WERI-Rb-1 (cell line): ENCODE data around the gene XPNPEP2.

Experiments used
- DNase-seq: peaks from one replicate; pipeline ENCODE4 v3.0.0-alpha.2; 2020
- H3K27ac ChIP-seq: fragments of 250-450 bp; sonication (Bioruptor Pico); 2 replicates; pipeline ENCODE4 v1.5.1; 2020; ENCODE audit warnings: mild to moderate bottlenecking, moderate library complexity
- H3K27me3 ChIP-seq: fragments of 250-450 bp; sonication (Bioruptor Pico); 2 replicates; pipeline ENCODE4 v1.5.1; 2021; ENCODE audit warnings: mild to moderate bottlenecking, low read depth, moderate library complexity; ENCODE audit not compliant: insufficient read depth, severe bottlenecking
- H3K36me3 ChIP-seq: fragments of 250-450 bp; sonication (Bioruptor Pico); 2 replicates; pipeline ENCODE4 v1.5.1; 2020; ENCODE audit warnings: mild to moderate bottlenecking, moderate library complexity
- H3K4me3 ChIP-seq: 2 replicates; pipeline ENCODE4 v1.5.1; 2011; ENCODE audit warnings: low read depth, mild to moderate bottlenecking, control low read depth, low read length
- H3K9me3 ChIP-seq: fragments of 250-450 bp; sonication (Bioruptor Pico); 2 replicates; pipeline ENCODE4 v1.5.1; 2021; ENCODE audit warnings: mild to moderate bottlenecking, moderate library complexity; ENCODE audit not compliant: severe bottlenecking
- CTCF ChIP-seq: IDR thresholded peaks from 2 replicates; pipeline ENCODE4 v1.5.1; 2011; ENCODE audit warnings: low read depth, mild to moderate bottlenecking, control low read depth, inconsistent platforms, low read length

Gene XPNPEP2

DNA sequence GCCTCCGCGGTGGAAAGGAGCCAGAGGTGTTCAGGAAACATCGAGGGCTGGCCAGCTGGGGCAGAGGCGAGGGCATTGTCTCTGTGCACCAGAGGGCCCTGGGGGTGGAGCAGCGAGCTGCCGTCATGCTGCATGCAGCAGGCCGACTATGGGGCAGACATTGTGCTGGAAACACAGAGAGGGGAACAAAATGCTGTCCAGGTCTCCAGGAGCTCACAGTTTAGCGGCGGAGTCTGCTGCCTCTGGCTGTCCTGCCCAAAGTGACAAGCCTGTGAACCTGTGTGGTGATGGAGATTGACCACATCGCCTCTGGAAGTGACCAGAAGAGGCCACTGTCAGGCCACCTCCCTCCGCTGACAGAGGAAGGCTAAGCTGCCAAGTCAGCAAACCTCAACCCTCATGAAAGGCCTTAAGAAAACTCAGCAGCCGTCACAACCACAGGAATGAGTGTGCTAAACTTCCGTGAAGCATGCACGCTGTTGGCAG, 20.8 kb downstream of the XPNPEP2 start:
- Histone ChIP-seq H3K36me3 (no peaks in the 10 kb centered on the region), H3K9me3 (no peaks in the 10 kb centered on the region), H3K4me3 (no peak overlapping the region), H3K27ac (no peak overlapping the region), H3K27me3 (peaks cover 2% of the 10 kb centered on the region)
- no peak for DNase-seq
- TF ChIP-seq CTCF: 0 out of 2 replicates have a peak, but pooled peaks have one; percentile 19

GRCh38 chrX:129760155-129760554, 21.4 kb downstream of the XPNPEP2 start:
- no peak for DNase-seq
- Histone ChIP-seq H3K27me3 (peaks cover 2% of the 10 kb centered on the region), H3K4me3 (no peak overlapping the region), H3K27ac (no peak overlapping the region), H3K9me3 (no peaks in the 10 kb centered on the region), H3K36me3 (no peaks in the 10 kb centered on the region)
- no peak for TF ChIP-seq CTCF

GRCh38 chrX:129760981-129761380, 22.2 kb downstream of the XPNPEP2 start:
- no peak for TF ChIP-seq CTCF
- no peak overlapping the region for H3K4me3 ChIP-seq
- no peaks in the 10 kb centered on the region for H3K36me3 ChIP-seq
- no peaks in the 10 kb centered on the region for H3K9me3 ChIP-seq
- H3K27ac ChIP-seq: no peak overlapping the region
- DNase-seq: no peak
- peaks cover 2% of the 10 kb centered on the region for H3K27me3 ChIP-seq

DNA sequence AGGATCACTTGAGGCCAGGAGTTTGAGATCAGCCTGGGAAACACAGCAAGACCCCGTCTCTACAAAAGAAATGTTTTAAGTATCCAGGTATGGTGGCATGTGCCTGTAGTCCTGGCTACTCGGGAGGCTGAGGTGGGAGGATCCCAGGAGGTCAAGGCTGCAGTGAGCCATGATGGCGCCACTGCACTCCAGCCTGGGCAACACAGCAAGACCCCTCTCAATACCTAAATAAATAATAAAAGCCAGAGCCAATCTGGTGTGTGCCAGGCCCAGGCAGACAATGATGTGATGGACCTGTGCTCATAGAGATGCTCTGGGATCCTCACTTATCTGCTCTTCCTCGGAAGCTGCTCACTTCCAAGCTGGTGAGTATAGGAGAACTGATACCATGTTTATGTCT, 22.8 kb downstream of the XPNPEP2 start:
- no peaks in the 10 kb centered on the region for H3K36me3 ChIP-seq
- no peaks in the 10 kb centered on the region for H3K9me3 ChIP-seq
- H3K27ac ChIP-seq: no peak overlapping the region
- peaks cover 2% of the 10 kb centered on the region for H3K27me3 ChIP-seq
- H3K4me3 ChIP-seq: no peak overlapping the region
- DNase-seq: no peak
- no peak for TF ChIP-seq CTCF

- DNase-seq: no peak
- Histone ChIP-seq H3K36me3 (no peaks in the 10 kb centered on the region), H3K27ac (no peak overlapping the region), H3K27me3 (no peaks in the 10 kb centered on the region), H3K4me3 (no peak overlapping the region), H3K9me3 (no peaks in the 10 kb centered on the region)
- no peak for TF ChIP-seq CTCF
Observed at GRCh38 chrX:129762448-129762847, 23.7 kb downstream of the XPNPEP2 start.

DNA sequence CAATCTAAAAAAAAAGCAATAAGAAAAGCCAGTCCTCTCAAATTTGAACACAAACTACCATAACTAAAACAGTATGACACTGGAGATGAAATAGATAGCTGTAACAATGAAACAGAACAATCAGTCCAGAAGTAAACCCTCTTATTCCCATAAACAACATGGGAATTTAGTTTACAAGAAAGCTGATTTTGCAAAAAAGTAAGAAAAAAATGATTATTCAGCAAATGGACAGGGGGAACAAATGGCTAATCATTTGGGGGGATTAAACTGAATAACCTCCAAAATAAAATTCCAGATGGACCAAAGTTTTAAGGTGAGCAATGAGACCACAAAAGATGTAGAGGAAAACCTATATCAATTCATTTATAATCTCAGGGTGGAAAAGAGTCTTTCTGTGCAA, 24.9 kb downstream of the XPNPEP2 start:
- no peak for TF ChIP-seq CTCF
- Histone ChIP-seq H3K9me3 (no peaks in the 10 kb centered on the region), H3K27ac (no peak overlapping the region), H3K4me3 (no peak overlapping the region), H3K36me3 (no peaks in the 10 kb centered on the region), H3K27me3 (no peaks in the 10 kb centered on the region)
- no peak for DNase-seq
